ENCODE data around the gene FBN3.

FBN3 gene

DNA sequence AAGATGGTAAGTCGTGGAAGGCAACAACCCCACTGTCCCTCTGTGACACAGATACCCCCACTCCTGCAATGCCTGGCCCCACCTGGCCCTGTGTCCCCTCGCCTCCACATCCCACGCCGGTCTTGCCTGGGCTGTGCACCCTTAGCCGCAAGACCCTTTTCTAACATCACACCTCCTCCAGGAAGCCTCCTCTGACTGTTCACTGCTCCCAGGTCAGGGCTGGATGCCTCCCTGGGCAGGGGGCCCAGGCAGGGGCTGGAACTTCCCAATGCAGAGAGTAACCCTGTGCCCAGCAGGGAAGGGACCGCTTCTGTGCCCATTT is 1.3 kb downstream of the FBN3 start:
- DNase-seq, result no peak

DNA sequence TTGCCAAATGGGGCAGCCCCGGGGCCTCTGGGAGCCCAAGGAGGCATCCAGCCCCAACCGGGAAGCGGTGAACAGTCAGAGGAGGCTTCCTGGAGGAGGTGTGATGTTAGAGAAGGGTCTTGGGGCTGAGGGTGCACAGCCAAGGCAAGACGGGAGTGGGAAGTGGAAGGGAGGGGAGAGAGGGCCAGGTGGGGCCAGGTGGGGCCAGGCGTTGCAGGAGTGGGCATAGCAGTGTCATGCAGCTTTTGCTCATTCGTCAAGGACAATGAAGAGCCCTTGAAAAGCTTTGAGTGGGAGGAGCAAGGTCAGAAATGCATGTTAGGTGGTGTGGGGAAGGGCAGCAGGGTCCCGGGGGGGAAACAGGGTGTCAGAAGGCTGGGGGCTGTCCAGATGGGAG is 1.8 kb downstream of the FBN3 start:
- DNase-seq, result no peak

DNA sequence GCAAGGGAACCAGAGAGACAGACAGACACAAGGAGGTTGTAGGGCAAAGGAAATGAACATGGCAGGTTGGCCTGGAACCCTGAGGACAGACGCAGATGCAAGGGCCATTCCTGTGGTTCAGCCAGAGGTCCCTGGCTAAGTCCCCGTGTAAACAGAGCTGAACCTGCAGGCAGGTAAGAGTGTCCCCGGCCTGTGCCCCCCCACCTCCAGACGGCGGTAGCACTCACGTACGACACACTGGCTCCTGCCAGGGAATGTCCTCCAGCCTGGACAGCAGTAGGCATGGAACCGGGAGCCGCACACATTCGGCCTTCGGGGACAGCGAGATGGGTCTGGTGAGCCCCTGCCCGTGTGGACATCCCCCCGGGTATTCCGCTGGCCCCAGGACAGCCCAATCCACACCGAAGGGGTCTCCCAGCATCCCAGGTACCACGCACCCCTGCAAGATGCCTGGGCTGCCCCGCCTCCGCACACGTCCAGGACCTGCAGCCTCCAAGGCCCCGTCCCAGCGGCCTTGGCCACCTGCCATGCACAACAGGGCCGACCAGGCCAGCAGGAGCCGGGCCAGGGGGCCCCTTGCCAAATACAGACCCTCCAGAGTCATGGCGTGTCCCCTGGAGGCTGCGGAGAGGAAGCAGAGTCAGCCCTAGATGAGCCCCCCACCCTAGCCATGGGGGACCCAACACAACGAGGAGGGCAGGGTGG is 2.4 kb downstream of the FBN3 start:
- no peak for DNase-seq

DNA sequence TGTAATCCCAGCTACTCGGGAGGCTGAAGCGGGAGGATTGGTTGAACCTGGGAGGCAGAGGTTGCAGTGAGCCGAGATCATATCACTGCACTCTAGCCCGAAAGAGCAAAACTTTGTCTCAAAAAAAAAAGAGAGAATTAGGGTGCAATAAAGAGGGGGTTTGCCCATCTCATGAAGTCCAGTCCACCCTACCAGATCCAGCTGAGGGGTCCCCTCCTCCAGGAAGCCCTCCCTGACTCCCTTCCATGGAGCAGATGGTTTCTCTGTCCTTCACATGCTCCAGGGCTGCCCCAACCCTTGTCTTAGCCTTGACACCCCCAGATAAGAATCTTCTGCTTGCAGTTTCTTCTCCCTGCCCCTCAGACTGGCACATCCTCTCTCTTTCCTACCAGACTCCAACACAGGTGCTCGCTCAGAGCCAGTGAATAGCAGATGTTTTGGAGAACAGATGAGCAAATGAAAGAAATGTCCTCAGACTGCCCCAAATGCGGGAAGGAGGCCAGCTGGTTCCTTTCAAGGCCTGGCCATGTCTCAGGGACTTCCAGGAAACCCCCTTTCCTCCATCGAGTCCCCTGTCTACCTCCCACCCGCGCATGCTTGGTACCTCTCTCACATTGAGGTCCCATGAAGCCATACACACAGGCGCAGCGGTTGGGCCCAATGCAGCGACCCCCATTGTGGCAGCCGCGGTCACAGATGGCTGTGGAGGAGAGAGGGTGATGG is 5.0 kb downstream of the FBN3 start:
- no peak for DNase-seq

DNA sequence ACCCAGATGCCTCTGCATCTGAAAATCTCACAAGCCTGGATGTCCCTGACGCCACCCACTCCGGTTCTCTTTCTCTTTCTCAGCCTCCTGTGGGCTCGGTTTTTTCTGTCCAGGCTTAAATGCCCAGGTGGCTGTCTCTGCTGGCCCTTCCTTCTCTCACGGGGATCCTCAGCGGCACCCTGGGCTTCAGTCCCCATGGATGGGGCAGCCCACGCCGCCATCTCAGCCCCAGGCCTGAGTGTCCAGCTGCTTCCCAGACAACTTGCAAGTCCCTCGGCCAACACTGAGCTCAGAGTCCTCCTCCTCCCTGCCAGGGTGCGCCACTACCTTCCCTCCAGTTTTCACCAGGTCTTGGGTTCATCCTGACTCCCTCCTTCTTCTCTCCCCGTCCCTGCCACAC is 6.4 kb downstream of the FBN3 start:
- DNase-seq, result no peak

DNA sequence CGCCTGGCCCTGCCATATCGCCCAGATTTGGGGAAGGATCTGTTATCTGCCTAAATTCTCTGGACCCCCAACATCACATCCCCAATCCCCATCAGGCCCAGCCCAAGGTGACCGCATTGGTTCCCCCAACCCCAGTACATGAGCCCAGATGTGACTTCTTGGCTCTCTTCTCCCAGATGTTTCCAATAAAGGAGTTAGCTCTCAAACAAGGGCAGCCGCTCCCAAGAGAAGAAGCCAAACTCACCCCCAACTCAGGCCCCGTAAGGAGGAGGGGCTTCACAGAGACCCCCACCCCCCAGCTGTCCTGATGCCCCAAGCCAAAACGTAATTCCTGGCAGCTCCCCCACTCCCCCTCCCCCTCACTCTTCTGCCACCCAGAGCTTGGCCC is 6.9 kb downstream of the FBN3 start:
- DNase-seq, result no peak

DNA sequence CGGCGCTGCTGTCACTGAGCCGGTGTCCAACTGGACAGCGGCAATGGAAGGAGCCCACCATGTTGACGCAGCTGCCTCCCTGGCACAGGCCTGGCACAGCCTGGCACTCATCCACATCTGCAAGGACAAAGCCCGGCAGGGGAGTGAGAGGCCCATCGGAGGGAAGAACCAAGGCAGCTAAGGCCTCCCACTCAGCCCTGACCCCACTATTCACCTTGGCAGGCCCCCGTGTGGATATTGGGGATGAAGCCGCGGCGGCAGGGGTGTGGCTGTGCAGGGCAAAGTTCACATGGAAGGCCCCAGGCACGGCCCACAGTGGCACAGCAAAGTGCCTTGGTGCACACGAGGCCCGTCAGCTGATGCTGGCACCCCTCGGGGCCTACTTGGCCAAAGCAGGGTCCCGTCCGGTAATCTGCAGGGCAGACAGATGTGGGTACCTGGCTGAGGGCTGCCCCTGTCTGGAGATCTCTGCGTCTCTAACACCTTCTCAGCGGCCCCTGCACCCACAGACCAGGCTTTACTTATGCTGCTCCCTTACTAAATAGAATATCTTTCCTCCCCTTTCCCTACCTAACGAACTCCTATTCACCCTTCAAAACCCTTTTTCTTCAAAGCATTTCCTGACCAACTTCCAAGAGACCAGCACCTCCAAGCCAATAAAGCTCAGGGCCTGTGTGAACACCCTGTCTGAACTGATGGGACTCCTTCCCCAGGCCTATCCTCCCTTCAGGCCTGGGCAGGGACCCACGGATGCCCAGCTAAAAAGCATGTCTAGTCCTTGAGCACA is 7.5 kb downstream of the FBN3 start:
- no peak for DNase-seq

DNA sequence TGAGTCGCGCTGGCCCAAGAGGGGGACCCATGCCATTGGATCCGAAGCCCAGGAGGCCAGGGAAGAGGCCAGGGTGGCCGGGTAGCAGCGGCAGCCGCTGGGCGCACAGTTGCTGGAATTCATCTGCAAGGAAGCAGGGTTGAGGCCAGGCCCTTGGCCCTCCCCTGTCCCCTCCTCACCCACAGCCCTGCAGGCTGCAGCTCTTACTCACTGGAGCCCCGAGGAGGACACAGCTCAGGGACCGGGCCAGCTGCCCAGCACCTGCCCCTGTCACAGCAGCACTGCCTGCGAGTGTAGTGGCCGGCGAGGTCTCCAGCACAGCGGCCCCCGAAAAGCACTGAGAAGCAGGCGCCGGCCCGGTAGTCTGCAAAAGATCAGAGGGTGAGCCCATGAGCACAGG is 11.2 kb downstream of the FBN3 start:
- no peak for DNase-seq

DNA sequence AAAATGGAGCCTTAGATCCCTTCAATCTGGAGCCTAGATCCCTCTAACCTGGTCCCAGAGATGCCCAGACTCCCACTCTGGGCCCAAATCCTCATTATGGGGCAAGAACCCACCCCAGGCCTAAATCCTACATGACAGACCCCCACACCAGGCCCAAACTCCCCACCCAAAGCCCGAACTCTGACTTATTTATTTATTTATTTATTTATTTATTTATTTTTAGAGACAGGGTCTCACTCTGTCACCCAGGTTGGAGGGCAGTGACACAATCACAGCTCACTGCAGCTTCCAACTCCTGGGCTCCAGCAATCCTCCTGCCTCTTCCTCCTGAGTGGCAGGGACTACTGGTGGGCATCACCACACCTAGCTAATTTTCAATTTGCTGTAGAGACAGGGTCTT is 12.0 kb downstream of the FBN3 start:
- no peak for DNase-seq

DNA sequence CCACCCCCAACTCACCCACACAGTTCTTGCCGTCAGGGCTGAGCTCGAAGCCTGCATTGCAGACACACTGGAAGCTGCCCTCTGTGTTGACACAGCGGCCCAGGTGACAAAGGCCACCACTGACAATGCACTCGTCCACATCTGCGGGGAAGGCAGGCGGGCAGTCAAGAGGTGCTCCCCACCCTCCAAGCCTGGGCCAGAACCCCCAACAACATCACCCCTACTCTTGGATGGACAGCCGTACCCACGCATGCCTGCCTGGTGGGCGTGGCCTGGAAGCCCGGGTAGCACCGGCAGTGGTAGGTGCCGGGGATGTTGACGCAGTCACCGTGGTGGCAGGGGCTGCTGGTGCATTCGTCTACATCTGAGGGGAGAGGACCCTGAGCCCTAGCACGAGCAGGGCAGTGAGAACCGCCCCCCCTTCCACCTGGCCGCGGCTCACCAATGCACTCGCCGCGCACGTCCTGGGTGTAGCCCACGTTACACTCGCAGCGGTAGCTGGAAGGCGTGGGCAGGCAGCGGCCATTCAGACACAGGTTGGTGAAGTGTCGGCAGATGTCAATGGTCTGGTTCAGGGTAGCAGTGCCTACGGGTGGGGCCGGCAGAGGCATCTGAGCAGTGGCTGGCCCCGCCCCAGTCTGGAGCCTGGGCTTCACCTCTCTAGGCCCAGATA is 13.3 kb downstream of the FBN3 start:
- no peak for DNase-seq

DNA sequence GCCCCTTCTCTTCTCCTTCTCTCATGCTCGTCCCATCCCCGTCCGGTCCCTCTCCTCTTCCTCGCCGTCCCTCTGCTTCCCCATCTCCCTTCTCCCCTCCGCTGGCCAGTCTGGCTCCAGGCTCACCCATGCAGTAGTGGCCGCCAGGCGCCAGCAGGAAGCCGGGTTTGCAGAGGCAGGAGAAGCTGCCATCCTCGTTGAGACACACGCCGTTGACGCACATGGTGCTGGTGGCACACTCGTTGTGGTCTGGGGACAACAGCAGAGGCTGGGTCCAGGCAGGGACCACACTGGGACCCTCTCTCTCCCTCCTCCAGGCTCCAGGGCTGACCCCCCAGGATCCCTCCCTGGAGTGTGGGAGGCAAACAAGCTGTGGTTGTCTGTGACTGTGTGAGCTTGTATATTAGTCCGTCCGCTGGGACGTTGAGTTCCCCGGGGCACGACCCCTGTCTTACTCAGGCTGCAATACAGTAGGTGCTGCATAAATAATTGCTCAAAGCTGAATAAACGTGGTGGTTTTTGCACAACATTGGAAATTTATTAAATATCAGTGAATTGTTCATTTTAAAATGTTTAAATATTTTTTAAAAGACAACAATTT is 16.4 kb downstream of the FBN3 start:
- no peak for DNase-seq

DNA sequence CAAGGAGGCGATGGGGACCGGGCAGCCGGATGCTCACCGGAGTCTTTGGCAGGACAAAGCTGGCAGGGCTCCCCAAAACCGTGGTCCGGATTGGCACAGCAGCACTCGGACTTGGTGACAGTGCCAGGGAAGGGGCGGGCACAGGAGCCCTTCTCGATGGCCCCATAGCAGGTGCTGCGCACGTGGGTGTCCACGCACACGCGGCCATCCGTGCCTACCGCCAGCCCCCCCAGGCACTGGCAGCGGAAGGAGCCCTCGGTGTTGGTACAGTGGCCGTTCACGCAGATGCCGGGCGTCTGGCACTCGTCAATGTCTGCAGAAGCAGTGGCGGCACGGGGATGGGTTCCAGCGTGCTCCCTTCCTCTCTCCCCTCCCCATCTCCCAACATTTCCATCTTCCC is 17.9 kb downstream of the FBN3 start:
- DNase-seq, result no peak

DNA sequence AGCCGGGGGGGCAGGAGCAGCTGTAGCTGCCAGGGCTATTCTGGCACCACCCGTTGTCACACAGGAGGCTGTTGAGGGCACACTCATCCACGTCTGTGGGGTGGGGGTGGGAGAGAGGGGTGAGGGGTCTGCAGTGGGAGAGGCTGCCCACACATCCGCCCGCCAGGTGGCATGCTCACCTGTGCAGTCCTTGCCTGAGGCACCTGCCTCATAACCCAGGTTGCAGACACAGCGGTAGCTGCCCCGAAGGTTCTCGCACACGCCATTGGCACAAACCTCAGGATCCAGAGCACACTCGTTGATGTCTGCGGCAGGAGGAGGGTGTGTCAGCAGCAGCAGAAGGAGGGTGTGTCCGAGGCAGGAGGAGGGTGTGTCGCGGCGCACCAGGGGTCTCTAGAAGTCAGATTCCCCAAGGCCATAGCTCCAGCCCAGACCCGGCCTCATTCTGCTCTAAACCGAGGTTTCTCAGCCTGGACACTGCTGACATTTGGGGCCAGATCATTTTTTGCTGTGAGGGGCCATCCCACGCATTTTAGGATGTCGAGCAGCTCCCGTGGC is 20.3 kb downstream of the FBN3 start:
- no peak for DNase-seq

DNA sequence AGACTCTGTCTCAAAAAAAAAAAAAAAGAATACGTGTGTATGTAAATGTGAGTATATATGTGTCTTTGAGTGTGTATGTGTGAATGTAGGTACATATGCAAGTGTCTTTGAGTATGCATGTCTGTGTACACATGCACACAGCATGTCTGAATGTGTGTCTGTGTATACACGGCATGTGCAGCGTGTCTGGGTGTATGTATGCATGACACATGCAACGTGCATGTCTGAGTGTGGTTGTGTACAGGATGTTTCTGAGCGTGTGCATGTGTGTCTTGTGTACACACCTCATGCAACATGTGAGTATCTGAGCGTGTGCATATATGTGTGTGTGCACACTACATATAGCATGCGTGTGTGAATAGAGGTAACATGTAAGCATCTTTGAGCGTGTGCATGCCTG is 20.8 kb downstream of the FBN3 start:
- no peak for DNase-seq

DNA sequence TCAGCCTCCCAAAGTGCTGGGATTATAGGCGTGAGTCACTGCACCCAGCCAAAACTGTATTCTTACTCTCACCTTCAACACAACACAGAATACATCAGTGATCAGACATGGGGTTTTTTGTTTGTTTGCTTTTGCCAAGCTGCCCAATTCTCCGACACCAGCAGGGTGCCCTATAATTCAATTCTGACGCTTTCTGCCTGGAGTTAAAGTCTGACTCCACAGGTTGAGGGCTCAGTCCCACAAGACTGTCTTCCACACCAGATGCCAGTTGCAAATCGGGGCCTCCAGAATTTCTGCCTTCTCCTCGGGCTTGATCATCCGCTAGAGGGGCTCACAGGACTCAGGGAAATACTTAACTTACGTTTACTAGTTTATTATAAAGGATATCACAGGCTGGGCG is 22.1 kb downstream of the FBN3 start:
- DNase-seq, result no peak

DNA sequence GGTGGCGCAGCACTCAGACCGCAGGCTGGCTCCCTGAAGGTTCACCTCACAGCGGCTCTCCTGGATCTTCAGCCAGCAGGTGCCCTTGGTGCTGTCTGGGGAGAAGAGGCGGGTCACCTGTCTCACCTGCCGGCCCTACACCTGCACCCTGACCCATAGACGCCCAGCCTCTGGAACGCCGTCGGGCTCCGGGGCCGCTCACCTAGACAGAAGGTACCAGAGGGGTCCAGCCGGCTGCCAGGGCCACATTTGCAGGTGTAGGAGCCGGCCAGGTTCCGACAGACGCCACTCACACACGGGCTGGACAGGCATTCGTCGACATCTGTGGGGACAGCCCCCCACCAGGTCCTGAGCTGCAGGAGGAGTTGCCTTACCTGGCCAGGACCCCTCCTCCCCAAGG is 22.9 kb downstream of the FBN3 start:
- DNase-seq, result no peak

DNA sequence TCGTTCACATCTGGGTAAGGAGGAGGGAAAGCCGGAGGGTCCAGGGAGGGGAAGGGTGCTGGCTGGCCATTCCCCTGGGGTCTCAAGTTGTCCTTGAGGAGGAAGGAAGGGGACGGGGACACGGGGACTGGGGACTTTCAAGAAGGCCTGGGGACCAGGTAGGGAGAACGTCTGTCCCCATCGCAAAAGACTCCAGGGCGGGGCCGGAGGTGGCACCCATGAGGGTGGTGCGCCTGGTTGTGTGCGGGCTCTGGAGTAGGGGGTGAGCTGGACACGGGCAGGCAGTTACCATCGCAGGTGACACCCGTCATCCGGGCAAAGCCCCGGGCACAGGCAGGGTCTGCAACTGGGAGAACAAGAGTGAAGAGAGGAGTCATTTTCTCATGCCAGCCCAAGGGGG is 23.4 kb downstream of the FBN3 start:
- DNase-seq, result no peak

DNA sequence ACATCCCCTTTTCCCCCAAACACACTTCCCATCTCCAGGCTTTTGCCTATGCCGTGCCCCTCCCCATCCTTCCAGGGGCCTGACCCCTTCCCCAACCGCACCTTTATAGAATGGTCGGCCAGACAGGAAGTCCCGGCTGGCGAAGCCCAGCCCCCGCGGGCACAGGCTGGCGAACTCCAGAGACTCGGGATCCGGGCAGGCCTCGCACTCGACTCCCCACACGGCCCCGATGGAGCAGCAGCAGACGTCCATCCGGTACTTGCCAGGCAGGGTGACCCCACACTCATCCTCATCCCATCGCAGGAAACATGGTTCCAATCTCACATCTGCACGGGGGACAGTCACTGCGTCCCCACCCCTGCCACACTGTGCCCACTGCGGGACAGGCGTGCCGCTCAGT is 25.7 kb downstream of the FBN3 start:
- no peak for DNase-seq

DNA sequence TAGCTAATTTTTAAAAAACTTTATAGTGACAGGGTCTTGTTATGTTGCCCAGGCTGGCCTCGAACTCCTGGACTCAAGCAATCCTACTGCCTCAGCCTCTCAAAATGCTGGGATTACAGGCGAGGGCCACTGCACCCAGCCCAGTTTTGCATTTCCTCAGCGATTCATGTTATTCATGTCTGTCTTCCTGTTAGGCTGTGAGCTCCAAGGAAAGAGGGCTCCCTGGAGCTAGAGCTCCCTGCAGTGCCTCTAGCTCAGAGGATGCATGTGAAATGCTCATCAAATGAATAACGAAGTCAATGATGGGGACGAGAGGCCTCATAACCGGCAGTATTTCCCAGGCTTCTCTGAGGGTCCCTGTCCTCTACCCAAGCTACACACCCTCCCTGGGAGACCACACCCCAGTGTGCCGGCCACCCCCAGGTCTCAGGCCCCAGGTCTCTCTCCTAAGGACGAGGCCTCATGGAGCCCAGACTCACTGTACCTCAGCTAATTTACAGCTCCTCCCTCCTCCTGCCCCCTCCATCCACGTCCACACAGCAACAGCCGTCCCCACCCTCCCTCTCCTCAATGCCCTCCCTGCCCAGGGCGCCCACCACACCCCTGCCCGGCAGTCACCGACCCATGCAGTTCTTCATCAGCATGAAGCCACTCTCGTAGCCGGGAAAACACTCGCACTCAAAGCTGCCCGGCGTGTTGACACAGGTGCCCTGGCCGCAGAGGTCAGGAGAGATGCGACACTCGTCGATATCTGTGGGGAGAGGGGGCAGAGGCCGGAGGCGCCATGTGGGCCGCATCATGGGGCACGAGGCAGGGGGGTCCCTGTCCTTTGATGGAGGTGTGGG is 28.5 kb downstream of the FBN3 start:
- DNase-seq, result no peak

DNA sequence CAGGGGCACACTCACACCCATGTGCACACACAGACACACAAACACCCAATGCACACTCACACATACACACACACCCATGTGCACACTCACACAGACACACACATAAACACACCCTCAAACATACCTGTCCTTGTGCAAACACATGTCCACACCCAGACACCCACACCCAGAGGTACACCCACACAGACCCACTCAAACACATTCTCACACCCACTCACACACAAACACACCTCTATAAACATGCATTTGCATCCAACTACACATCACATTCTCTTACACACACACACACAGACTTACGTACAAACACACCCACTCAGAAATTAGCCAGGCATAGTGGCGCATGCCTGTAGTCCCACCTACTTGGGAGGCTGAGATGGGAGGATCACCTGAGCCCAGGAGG is 31.4 kb downstream of the FBN3 start:
- no peak for DNase-seq

DNA sequence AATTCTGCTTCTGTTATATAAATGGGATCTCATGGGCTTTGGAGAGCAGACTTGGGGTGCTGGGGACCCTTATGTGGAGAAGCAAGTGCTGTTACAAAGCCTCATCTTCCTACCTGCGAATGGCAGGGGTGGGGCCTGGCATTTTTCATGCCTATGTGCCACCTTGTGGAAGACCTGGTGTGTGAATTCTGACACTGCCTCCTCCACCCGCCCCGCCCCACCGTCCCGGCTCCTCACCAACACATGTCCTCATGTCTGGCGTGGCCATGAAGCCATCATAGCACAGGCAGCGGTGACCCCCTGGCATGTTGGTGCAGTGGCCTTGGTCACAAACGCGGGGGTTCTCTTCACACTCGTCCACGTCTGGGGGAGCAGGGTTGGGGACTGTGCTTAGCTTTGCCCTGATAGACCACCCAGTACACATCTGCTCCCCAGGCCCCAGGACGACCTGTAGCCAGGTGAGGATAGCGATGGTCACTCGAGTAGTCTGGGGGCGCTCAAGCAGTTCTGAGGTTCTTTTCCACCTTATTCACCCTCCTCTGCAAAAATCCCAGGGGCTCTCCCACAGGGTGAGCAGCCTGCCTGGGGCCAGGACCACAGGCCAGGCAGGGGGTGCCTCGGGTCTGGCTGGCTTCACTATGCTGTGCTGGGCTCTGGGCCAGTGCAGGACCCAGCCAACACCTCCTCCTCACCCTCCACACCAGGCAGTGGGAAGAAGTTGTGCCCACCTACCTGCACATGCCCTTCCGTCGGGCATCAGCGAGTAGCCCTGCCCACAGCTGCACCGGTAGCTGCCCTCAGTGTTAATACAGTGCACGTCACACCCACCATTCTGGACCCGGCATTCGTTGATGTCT is 32.7 kb downstream of the FBN3 start:
- no peak for DNase-seq
